Ovary (tissue), 3 donors: Measurements from ENCODE around the gene CGB2.

Experiments
- POLR2A ChIP-seq: fragments of 450-650 bp; IDR thresholded peaks from one replicate; pipeline ENCODE4 v1.6.1; 2017; ENCODE audit warnings: antibody characterized with exemption, mild to moderate bottlenecking, moderate library complexity
- TF ChIP-seq, protein P1 (sequence below), 3 donors: fragments of 450-650 bp in 2 of 3; fragments of 200-600 bp in 1 of 3; IDR thresholded peaks; one replicate each; pipeline versions ENCODE4 v1.5.1 to v1.8.0; 2016 to 2022; ENCODE audit warnings: antibody characterized with exemption in 3 of 3, mild to moderate bottlenecking in 1 of 3
- donor health status: DM: no; HTN: no; CAD: no.

- TF ChIP-seq, protein P1, sequence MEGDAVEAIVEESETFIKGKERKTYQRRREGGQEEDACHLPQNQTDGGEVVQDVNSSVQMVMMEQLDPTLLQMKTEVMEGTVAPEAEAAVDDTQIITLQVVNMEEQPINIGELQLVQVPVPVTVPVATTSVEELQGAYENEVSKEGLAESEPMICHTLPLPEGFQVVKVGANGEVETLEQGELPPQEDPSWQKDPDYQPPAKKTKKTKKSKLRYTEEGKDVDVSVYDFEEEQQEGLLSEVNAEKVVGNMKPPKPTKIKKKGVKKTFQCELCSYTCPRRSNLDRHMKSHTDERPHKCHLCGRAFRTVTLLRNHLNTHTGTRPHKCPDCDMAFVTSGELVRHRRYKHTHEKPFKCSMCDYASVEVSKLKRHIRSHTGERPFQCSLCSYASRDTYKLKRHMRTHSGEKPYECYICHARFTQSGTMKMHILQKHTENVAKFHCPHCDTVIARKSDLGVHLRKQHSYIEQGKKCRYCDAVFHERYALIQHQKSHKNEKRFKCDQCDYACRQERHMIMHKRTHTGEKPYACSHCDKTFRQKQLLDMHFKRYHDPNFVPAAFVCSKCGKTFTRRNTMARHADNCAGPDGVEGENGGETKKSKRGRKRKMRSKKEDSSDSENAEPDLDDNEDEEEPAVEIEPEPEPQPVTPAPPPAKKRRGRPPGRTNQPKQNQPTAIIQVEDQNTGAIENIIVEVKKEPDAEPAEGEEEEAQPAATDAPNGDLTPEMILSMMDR (IDR thresholded peaks at IDR 0.05): no peak
- TF ChIP-seq POLR2A: no peak
Observed at GRCh38 chr19:49069026-49069425, 37.3 kb downstream of the CGB2 start.
